MCF 10A (cell line): ENCODE data around the gene PISD. TPM values are rescaled to one million over a fixed set of nuclear protein-coding genes. Genes with fewer than 3 reads are reported as not detected.
A peak's percentile ranks its signal among the peaks of the same experiment; 100 is the strongest.

Source experiments
- BruUV-seq: library from RNA; stranded (reverse); fragments of 400-500 nt; replicated peaks from 2 replicates; lab custom pipeline; 2021; lab: Mats Ljungman, UMichigan
- CTCF ChIA-PET: fragments of 300-600 bp; sonication (Branson Sonifier 250); formaldehyde crosslinking; extraction: SDS; loops from one replicate; lab custom pipeline; 2021; ENCODE audit warnings: antibody characterized with exemption, inconsistent platforms; lab: Yijun Ruan, JAX
- POLR2A ChIA-PET: fragments of 300-600, 350-650 bp; sonication (Branson Sonifier 250); formaldehyde crosslinking; extraction: SDS; loops from one replicate; lab custom pipeline; 2020; ENCODE audit warnings: antibody characterized with exemption, inconsistent platforms; lab: Yijun Ruan, JAX
- DNase-seq: peaks from one replicate; pipeline ENCODE4 v3.0.0-alpha.2; 2018; ENCODE audit not compliant: unreplicated experiment
- H3K27ac Mint-ChIP-seq: one replicate; pipeline ENCODE4 v1.8.0; 2022; ENCODE audit warnings: mild to moderate bottlenecking, low read depth, mixed read lengths; ENCODE audit not compliant: unreplicated experiment
- H3K27me3 Mint-ChIP-seq: one replicate; pipeline ENCODE4 v1.8.0; 2022; ENCODE audit warnings: mixed read lengths; ENCODE audit not compliant: insufficient read depth, unreplicated experiment
- H3K36me3 Mint-ChIP-seq: one replicate; pipeline ENCODE4 v1.8.0; 2022; ENCODE audit warnings: mild to moderate bottlenecking, moderate library complexity, mixed read lengths; ENCODE audit not compliant: insufficient read depth, unreplicated experiment
- H3K4me1 Mint-ChIP-seq: one replicate; pipeline ENCODE4 v1.8.0; 2022; ENCODE audit warnings: mixed read lengths; ENCODE audit not compliant: insufficient read depth, unreplicated experiment
- H3K4me3 Mint-ChIP-seq: one replicate; pipeline ENCODE4 v1.8.0; 2022; ENCODE audit warnings: mild to moderate bottlenecking, moderate library complexity, mixed read lengths; ENCODE audit not compliant: unreplicated experiment
- H3K9me3 Mint-ChIP-seq: one replicate; pipeline ENCODE4 v1.8.0; 2022; ENCODE audit warnings: mixed read lengths; ENCODE audit not compliant: unreplicated experiment
- CTCF ChIP-seq: fragments of 200-600 bp; IDR thresholded peaks from one replicate; pipeline ENCODE4 v1.8.0; 2022; ENCODE audit warnings: antibody characterized with exemption, mild to moderate bottlenecking; ENCODE audit not compliant: unreplicated experiment
- intact Hi-C: fragments of 100-400 bp; cut with micrococcal nuclease; formaldehyde crosslinking; loops from 2 replicates; pipeline ENCODE4 v1.14.1; 2022
- total RNA-seq: library from RNA; stranded (reverse); gene quantifications from 2 replicates; pipeline ENCODE4 v1.2.3, GENCODE V29; 2022

PISD gene
- total RNA-seq, 1 experiment from 2014 or later, result 48.2 TPM

GRCh38 chr22:31612891-31613285 is 49.1 kb downstream of the PISD start:
- Mint-ChIP-seq H3K27ac (peak overlapping the region; percentile 33), H3K4me1 (no peaks in the 10 kb centered on the region), H3K9me3 (no peaks in the 10 kb centered on the region), H3K4me3 (no peak overlapping the region), H3K36me3 (peaks cover 21% of the 10 kb centered on the region), H3K27me3 (no peaks in the 10 kb centered on the region)
- intact Hi-C loops, result no loop called here
- CTCF ChIA-PET, result interaction anchor here (1.1 to 2.2 kb wide), 3 partner anchors 21 to 63 kb away, joined by 4 to 11 read pairs (median 4); no protein-coding TSS in a partner anchor
- DNase-seq, result no peak
- no peak for TF ChIP-seq CTCF
- POLR2A ChIA-PET, result no interaction called here
- BruUV-seq, result no TSS peak

GRCh38 chr22:31611061-31611760 is 50.8 kb downstream of the PISD start:
- H3K4me1 Mint-ChIP-seq, result no peaks in the 10 kb centered on the region
- no peak for DNase-seq
- TF ChIP-seq CTCF, result no peak
- POLR2A ChIA-PET, result no interaction called here
- no peak overlapping the region for H3K4me3 Mint-ChIP-seq
- BruUV-seq, result no TSS peak
- intact Hi-C loops, result no loop called here
- peaks cover 18% of the 10 kb centered on the region for H3K36me3 Mint-ChIP-seq
- no peaks in the 10 kb centered on the region for H3K9me3 Mint-ChIP-seq
- CTCF ChIA-PET, result no interaction called here
- H3K27ac Mint-ChIP-seq, result peak overlapping the region; percentile 33
- H3K27me3 Mint-ChIP-seq, result no peaks in the 10 kb centered on the region

GRCh38 chr22:31610611-31611010 is 51.4 kb downstream of the PISD start:
- CTCF ChIA-PET, result no interaction called here
- Mint-ChIP-seq H3K27me3 (no peaks in the 10 kb centered on the region), H3K4me1 (no peaks in the 10 kb centered on the region), H3K9me3 (no peaks in the 10 kb centered on the region), H3K4me3 (no peak overlapping the region), H3K27ac (no peak overlapping the region), H3K36me3 (peaks cover 18% of the 10 kb centered on the region)
- DNase-seq, result no peak
- POLR2A ChIA-PET, result no interaction called here
- intact Hi-C loops, result no loop called here
- no peak for TF ChIP-seq CTCF
- no TSS peak for BruUV-seq

GRCh38 chr22:31609716-31610115 is 52.3 kb downstream of the PISD start:
- BruUV-seq, result no TSS peak
- DNase-seq, result no peak
- H3K4me1 Mint-ChIP-seq, result no peaks in the 10 kb centered on the region
- H3K27me3 Mint-ChIP-seq, result no peaks in the 10 kb centered on the region
- ChIA-PET CTCF (no interaction called here), POLR2A (interaction anchor here (1.0 kb wide), 1 partner anchor 28 kb away, joined by 3 read pairs; no protein-coding TSS in a partner anchor)
- H3K27ac Mint-ChIP-seq, result no peak overlapping the region
- no peaks in the 10 kb centered on the region for H3K9me3 Mint-ChIP-seq
- TF ChIP-seq CTCF, result no peak
- peaks cover 18% of the 10 kb centered on the region for H3K36me3 Mint-ChIP-seq
- no peak overlapping the region for H3K4me3 Mint-ChIP-seq
- intact Hi-C loops, result no loop called here
